DOHH2 (cell line): ENCODE data around the gene ZNF536.

Source experiments
- H3F3A ChIP-seq: fragments of 200-600 bp; sonication (generic), shearing (Covaris generic); 2 replicates; pipeline ENCODE4 v1.6.0; 2016; ENCODE audit warnings: antibody characterized with exemption, mild to moderate bottlenecking; ENCODE audit not compliant: control insufficient read depth, insufficient read depth
- H3K27ac ChIP-seq: fragments of 200-600 bp; sonication (generic); 2 replicates; pipeline ENCODE4 v1.5.1; 2014; ENCODE audit warnings: low read depth, mild to moderate bottlenecking, low read length, moderate library complexity
- H3K27me3 ChIP-seq: fragments of 200-600 bp; sonication (generic); 2 replicates; pipeline ENCODE4 v1.6.1; 2014; ENCODE audit warnings: mild to moderate bottlenecking, low read length, mixed read lengths; ENCODE audit not compliant: control insufficient read depth
- H3K36me3 ChIP-seq: fragments of 200-600 bp; sonication (generic); 2 replicates; pipeline ENCODE4 v1.6.1; 2014; ENCODE audit warnings: mild to moderate bottlenecking, low read length, moderate library complexity, mixed read lengths; ENCODE audit not compliant: control insufficient read depth
- H3K4me1 ChIP-seq: fragments of 200-600 bp; sonication (generic); 2 replicates; pipeline ENCODE4 v1.6.1; 2014; ENCODE audit warnings: mild to moderate bottlenecking, low read length, mixed read lengths; ENCODE audit not compliant: control insufficient read depth
- H3K4me2 ChIP-seq: fragments of 200-600 bp; sonication (generic); 2 replicates; pipeline ENCODE4 v1.6.0; 2014; ENCODE audit warnings: mild to moderate bottlenecking, low read length, moderate library complexity
- H3K4me3 ChIP-seq: fragments of 200-600 bp; sonication (generic); 2 replicates; pipeline ENCODE4 v1.5.1; 2014; ENCODE audit warnings: mild to moderate bottlenecking, low read length, mixed read lengths
- H3K79me2 ChIP-seq: fragments of 200-600 bp; sonication (generic); 2 replicates; pipeline ENCODE4 v1.6.1; 2014; ENCODE audit warnings: mild to moderate bottlenecking, low read length, mixed read lengths; ENCODE audit not compliant: control insufficient read depth
- H3K9me2 ChIP-seq: fragments of 200-600 bp; sonication (generic); replicated peaks from 2 replicates; pipeline ENCODE4 v1.6.1; 2014; ENCODE audit warnings: mild to moderate bottlenecking, low read length, mixed read lengths; ENCODE audit not compliant: control insufficient read depth
- H3K9me3 ChIP-seq: fragments of 200-600 bp; sonication (generic); 2 replicates; pipeline ENCODE4 v1.6.1; 2014; ENCODE audit warnings: antibody characterized with exemption, low read length, mixed read lengths; ENCODE audit not compliant: control insufficient read depth, insufficient read depth
- H4K20me1 ChIP-seq: fragments of 200-600 bp; sonication (generic); 2 replicates; pipeline ENCODE4 v1.6.0; 2014; ENCODE audit warnings: low read depth, mild to moderate bottlenecking, antibody characterized with exemption, low read length, moderate library complexity; ENCODE audit not compliant: control insufficient read depth, insufficient read depth
- CTCF ChIP-seq: fragments of 200-600 bp; sonication (generic); IDR thresholded peaks from one replicate; pipeline ENCODE4 v1.5.1; 2014; ENCODE audit warnings: antibody characterized with exemption, mild to moderate bottlenecking, low read depth, low read length; ENCODE audit not compliant: poor library complexity, severe bottlenecking
- EZH2phosphoT487 ChIP-seq: fragments of 200-600 bp; sonication (generic); IDR thresholded peaks from 2 replicates; pipeline ENCODE4 v1.6.1; 2017; ENCODE audit warnings: borderline replicate concordance, mild to moderate bottlenecking, antibody characterized with exemption, low read length, moderate library complexity, mixed read lengths

The ZNF536 gene

GRCh38 chr19:30602661-30603350 lies 230.6 kb downstream of the ZNF536 start:
- H3F3A ChIP-seq: no peaks in the 10 kb centered on the region
- H3K9me3 ChIP-seq: no peaks in the 10 kb centered on the region
- H3K4me1 ChIP-seq: no peaks in the 10 kb centered on the region
- no peak for TF ChIP-seq EZH2phosphoT487
- no peak for TF ChIP-seq CTCF
- no peak overlapping the region for H3K4me3 ChIP-seq
- no peaks in the 10 kb centered on the region for H3K9me2 ChIP-seq
- H3K36me3 ChIP-seq: no peaks in the 10 kb centered on the region
- H3K27me3 ChIP-seq: no peaks in the 10 kb centered on the region
- H3K79me2 ChIP-seq: no peaks in the 10 kb centered on the region
- no peak overlapping the region for H3K4me2 ChIP-seq
- no peaks in the 10 kb centered on the region for H4K20me1 ChIP-seq
- H3K27ac ChIP-seq: no peak overlapping the region

GRCh38 chr19:30604657-30605056 lies 232.5 kb downstream of the ZNF536 start:
- H3K4me1 ChIP-seq: no peaks in the 10 kb centered on the region
- no peaks in the 10 kb centered on the region for H4K20me1 ChIP-seq
- no peaks in the 10 kb centered on the region for H3K9me2 ChIP-seq
- TF ChIP-seq CTCF: no peak
- TF ChIP-seq EZH2phosphoT487: no peak
- no peaks in the 10 kb centered on the region for H3K36me3 ChIP-seq
- H3K27me3 ChIP-seq: no peaks in the 10 kb centered on the region
- no peak overlapping the region for H3K4me2 ChIP-seq
- no peaks in the 10 kb centered on the region for H3K9me3 ChIP-seq
- H3K4me3 ChIP-seq: no peak overlapping the region
- no peak overlapping the region for H3K27ac ChIP-seq
- no peaks in the 10 kb centered on the region for H3F3A ChIP-seq
- H3K79me2 ChIP-seq: no peaks in the 10 kb centered on the region

GRCh38 chr19:30605333-30605732 lies 233.1 kb downstream of the ZNF536 start:
- Histone ChIP-seq H3K27ac (no peak overlapping the region), H3K4me1 (no peaks in the 10 kb centered on the region), H3K4me3 (no peak overlapping the region), H3K36me3 (no peaks in the 10 kb centered on the region), H3K9me3 (no peaks in the 10 kb centered on the region), H3K4me2 (no peak overlapping the region), H3K27me3 (no peaks in the 10 kb centered on the region), H3K9me2 (no peaks in the 10 kb centered on the region), H3K79me2 (no peaks in the 10 kb centered on the region), H4K20me1 (no peaks in the 10 kb centered on the region), H3F3A (no peaks in the 10 kb centered on the region)
- TF ChIP-seq EZH2phosphoT487: no peak
- TF ChIP-seq CTCF: no peak
